ENCODE data around the gene PSKH1.

Gene PSKH1

GRCh38 chr16:67950335-67950843 is 57.3 kb downstream of the PSKH1 start:
- Histone ChIP-seq H3K27me3 (ENCODE audit: insufficient read depth, poor library complexity, severe bottlenecking) (no peaks in the 10 kb centered on the region), H3K4me3 (replicated peaks; ENCODE audit: insufficient read depth, low read length) (no peak overlapping the region), H3K27ac (replicated peaks) (no peak overlapping the region)
- no peak for DNase-seq (ENCODE audit: low read depth in 1 of 2, low spot score in 1 of 2)
- TF ChIP-seq POLR2AphosphoS5 (IDR thresholded peaks at IDR 0.05; ENCODE audit: low read depth) (no peak), REST (IDR thresholded peaks at IDR 0.05; ENCODE audit: insufficient replicate concordance, low read depth) (no peak), SPI1 (IDR thresholded peaks at IDR 0.05; ENCODE audit: borderline replicate concordance, low read depth) (no peak), CTCF (IDR thresholded peaks at IDR 0.05; ENCODE audit: insufficient read depth, low read length) (no peak), GABPA (IDR thresholded peaks at IDR 0.05; ENCODE audit: low read depth) (no peak)

- no peak for DNase-seq (ENCODE audit: low read depth in 1 of 2, low spot score in 1 of 2)
- no peak overlapping the region for H3K4me3 ChIP-seq (replicated peaks; ENCODE audit: insufficient read depth, low read length)
Observed at GRCh38 chr16:67951485-67951884, 58.4 kb downstream of the PSKH1 start.

More at GRCh38 chr16:67951485-67951884, 58.4 kb downstream of the PSKH1 start:
- TF ChIP-seq REST (IDR thresholded peaks at IDR 0.05; ENCODE audit: insufficient replicate concordance, low read depth), result no peak
- no peak for TF ChIP-seq GABPA (IDR thresholded peaks at IDR 0.05; ENCODE audit: low read depth)
- no peak for TF ChIP-seq CTCF (IDR thresholded peaks at IDR 0.05; ENCODE audit: insufficient read depth, low read length)
- TF ChIP-seq SPI1 (IDR thresholded peaks at IDR 0.05; ENCODE audit: borderline replicate concordance, low read depth), result no peak
- TF ChIP-seq POLR2AphosphoS5 (IDR thresholded peaks at IDR 0.05; ENCODE audit: low read depth), result no peak
- H3K27me3 ChIP-seq (ENCODE audit: insufficient read depth, poor library complexity, severe bottlenecking), result no peaks in the 10 kb centered on the region
- H3K27ac ChIP-seq (replicated peaks), result no peak overlapping the region

Data from HL-60 (cell line).